GM18499 (cell line): Measurements from ENCODE around the gene SLC38A5.
"Not testable (repeated sequence)": the region's sequence is repeated elsewhere in the genome, so short reads cannot be mapped to it uniquely, and the experiment has no call there.

ENCODE experiments used
- ATAC-seq: cut with Tn5 transposase; IDR thresholded peaks from one replicate; pipeline ENCODE4 v1.9.1; 2021; ENCODE audit warnings: moderate number of reproducible peaks; ENCODE audit not compliant: insufficient read depth, unreplicated experiment

The SLC38A5 gene

GRCh38 chrX:48470833-48471118 lies 716 bp upstream of the SLC38A5 start:
- no peak for ATAC-seq

- no peak for ATAC-seq
These were observed 1.1 kb downstream of the SLC38A5 start for GRCh38 chrX:48468693-48469691.

GRCh38 chrX:48468247-48468671 lies 1.8 kb downstream of the SLC38A5 start:
- ATAC-seq, result no peak

- ATAC-seq, result no peak
These were observed 2.7 kb downstream of the SLC38A5 start for GRCh38 chrX:48467281-48467761.

- no peak for ATAC-seq
These were observed 3.4 kb downstream of the SLC38A5 start for GRCh38 chrX:48466696-48467095.

- ATAC-seq, result no peak
These were observed 4.6 kb downstream of the SLC38A5 start for GRCh38 chrX:48465336-48465933.

GRCh38 chrX:48461830-48462229 lies 8.2 kb downstream of the SLC38A5 start:
- ATAC-seq, result no peak

- no peak for ATAC-seq
These were observed 9.5 kb downstream of the SLC38A5 start for GRCh38 chrX:48460606-48461005.

GRCh38 chrX:48460031-48460430 lies 10.0 kb downstream of the SLC38A5 start:
- ATAC-seq, result no peak

- no peak for ATAC-seq
These were observed 10.6 kb downstream of the SLC38A5 start for GRCh38 chrX:48459483-48459882.

GRCh38 chrX:48458711-48459110 lies 11.3 kb downstream of the SLC38A5 start:
- no peak for ATAC-seq

GRCh38 chrX:48456628-48457331 lies 13.3 kb downstream of the SLC38A5 start:
- ATAC-seq, result no peak

GRCh38 chrX:48451708-48452107 lies 18.4 kb downstream of the SLC38A5 start:
- no peak for ATAC-seq

- ATAC-seq, result no peak
These were observed 20.0 kb downstream of the SLC38A5 start for GRCh38 chrX:48450076-48450475.

GRCh38 chrX:48447201-48447600 lies 22.9 kb downstream of the SLC38A5 start:
- ATAC-seq, result not testable (repeated sequence)

GRCh38 chrX:48433713-48434112 lies 36.3 kb downstream of the SLC38A5 start:
- not testable (repeated sequence) for ATAC-seq

GRCh38 chrX:48430166-48430565 lies 39.9 kb downstream of the SLC38A5 start:
- not testable (repeated sequence) for ATAC-seq

GRCh38 chrX:48429606-48430005 lies 40.5 kb downstream of the SLC38A5 start:
- ATAC-seq, result not testable (repeated sequence)

GRCh38 chrX:48427027-48427716 lies 42.9 kb downstream of the SLC38A5 start:
- not testable (repeated sequence) for ATAC-seq

- ATAC-seq, result not testable (repeated sequence)
These were observed 58.2 kb downstream of the SLC38A5 start, which contains the start of gene SSX4B for GRCh38 chrX:48411860-48412259. SSX4B (minus strand) TSS chrX:48411960; CDS start chrX:48411372, 588 bp downstream.
